HL-60 (cell line): ENCODE data around the gene SLC2A4RG.

Experiments used
- POLR2AphosphoS5 ChIP-seq: IDR thresholded peaks from 2 replicates; pipeline ENCODE4 v1.6.1; 2012; ENCODE audit warnings: low read depth
- TF ChIP-seq, protein P1 (sequence below): IDR thresholded peaks from 2 replicates; pipeline ENCODE4 v1.6.1; 2012; ENCODE audit warnings: low read depth; ENCODE audit not compliant: insufficient replicate concordance
- TF ChIP-seq, protein P2 (sequence below): IDR thresholded peaks from one replicate; pipeline ENCODE4 v1.5.1; 2011; ENCODE audit warnings: low read length, control low read depth, inconsistent platforms; ENCODE audit not compliant: insufficient read depth

DNA sequence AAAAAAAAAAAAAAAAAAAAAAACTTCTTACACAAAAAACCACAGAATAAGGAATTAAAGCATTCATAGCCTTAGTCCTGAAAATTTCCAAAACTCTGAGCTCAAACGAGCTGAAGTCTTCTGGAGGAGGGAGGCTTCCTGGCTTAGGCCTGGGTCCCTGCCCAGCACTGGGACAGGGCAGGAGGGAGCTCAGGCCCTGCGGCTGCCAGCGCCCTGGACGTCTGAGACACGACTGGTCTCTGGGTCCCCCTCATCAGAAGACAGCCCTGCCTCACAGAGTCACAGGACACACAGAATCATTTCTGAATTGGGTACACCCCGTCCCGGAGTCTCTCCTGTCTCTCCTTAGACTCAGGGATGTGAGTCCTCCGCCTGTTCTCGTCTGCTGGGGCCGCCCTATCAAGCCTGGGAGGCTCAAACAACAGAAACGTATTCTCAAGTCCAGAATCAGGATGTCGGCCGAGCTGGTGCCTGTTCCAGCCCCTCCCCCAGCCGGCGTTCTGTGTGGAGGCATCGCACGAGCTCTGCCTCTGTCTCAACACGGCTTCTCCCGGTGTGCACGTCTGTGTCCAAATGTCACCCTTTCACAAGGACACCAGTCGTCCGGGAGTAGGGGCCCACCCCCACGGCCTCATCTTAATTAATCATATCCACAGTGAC lies 52.1 kb downstream of the SLC2A4RG start:
- TF ChIP-seq, protein P1, sequence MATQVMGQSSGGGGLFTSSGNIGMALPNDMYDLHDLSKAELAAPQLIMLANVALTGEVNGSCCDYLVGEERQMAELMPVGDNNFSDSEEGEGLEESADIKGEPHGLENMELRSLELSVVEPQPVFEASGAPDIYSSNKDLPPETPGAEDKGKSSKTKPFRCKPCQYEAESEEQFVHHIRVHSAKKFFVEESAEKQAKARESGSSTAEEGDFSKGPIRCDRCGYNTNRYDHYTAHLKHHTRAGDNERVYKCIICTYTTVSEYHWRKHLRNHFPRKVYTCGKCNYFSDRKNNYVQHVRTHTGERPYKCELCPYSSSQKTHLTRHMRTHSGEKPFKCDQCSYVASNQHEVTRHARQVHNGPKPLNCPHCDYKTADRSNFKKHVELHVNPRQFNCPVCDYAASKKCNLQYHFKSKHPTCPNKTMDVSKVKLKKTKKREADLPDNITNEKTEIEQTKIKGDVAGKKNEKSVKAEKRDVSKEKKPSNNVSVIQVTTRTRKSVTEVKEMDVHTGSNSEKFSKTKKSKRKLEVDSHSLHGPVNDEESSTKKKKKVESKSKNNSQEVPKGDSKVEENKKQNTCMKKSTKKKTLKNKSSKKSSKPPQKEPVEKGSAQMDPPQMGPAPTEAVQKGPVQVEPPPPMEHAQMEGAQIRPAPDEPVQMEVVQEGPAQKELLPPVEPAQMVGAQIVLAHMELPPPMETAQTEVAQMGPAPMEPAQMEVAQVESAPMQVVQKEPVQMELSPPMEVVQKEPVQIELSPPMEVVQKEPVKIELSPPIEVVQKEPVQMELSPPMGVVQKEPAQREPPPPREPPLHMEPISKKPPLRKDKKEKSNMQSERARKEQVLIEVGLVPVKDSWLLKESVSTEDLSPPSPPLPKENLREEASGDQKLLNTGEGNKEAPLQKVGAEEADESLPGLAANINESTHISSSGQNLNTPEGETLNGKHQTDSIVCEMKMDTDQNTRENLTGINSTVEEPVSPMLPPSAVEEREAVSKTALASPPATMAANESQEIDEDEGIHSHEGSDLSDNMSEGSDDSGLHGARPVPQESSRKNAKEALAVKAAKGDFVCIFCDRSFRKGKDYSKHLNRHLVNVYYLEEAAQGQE, result no peak
- TF ChIP-seq, protein P2, sequence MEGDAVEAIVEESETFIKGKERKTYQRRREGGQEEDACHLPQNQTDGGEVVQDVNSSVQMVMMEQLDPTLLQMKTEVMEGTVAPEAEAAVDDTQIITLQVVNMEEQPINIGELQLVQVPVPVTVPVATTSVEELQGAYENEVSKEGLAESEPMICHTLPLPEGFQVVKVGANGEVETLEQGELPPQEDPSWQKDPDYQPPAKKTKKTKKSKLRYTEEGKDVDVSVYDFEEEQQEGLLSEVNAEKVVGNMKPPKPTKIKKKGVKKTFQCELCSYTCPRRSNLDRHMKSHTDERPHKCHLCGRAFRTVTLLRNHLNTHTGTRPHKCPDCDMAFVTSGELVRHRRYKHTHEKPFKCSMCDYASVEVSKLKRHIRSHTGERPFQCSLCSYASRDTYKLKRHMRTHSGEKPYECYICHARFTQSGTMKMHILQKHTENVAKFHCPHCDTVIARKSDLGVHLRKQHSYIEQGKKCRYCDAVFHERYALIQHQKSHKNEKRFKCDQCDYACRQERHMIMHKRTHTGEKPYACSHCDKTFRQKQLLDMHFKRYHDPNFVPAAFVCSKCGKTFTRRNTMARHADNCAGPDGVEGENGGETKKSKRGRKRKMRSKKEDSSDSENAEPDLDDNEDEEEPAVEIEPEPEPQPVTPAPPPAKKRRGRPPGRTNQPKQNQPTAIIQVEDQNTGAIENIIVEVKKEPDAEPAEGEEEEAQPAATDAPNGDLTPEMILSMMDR, result no peak
- no peak for TF ChIP-seq POLR2AphosphoS5
